ENCODE data around the gene USP6. TPM values are rescaled to one million over a fixed set of nuclear protein-coding genes. Genes with fewer than 3 reads are reported as not detected.
A peak's percentile ranks its signal among the peaks of the same experiment; 100 is the strongest.

USP6 gene
- total RNA-seq, 1 experiment from 2014 or later: 0.20 TPM

GRCh38 chr17:5191541-5192417, 75.9 kb downstream of the USP6 start, which contains the start of gene ZNF594:
Gene ZNF594, minus strand, starts transcription at chr17:5191868. Its CDS starts 7,612 bp downstream, at chr17:5184256.
- H3K4me3 Mint-ChIP-seq: peak within 1 kb of the TSS; percentile 87
- H3K27me3 Mint-ChIP-seq (ENCODE audit: low read depth): peaks cover 11% of the 10 kb centered on the region
- H3K27ac Mint-ChIP-seq: no peak within 1 kb of the TSS
- peak; percentile 96 for DNase-seq (ENCODE audit: low spot score)
- ChIA-PET CTCF (interaction anchor here (0.6 to 2.4 kb wide), 7 partner anchors 13 to 247 kb away, joined by 3 to 8 read pairs (median 4); partner anchors contain the start of gene C1QBP), POLR2A (interaction anchor here (0.5 kb wide), 1 partner anchor 62 kb away, joined by 3 read pairs; no protein-coding TSS in a partner anchor)
- peaks cover 7% of the 10 kb centered on the region for H3K4me1 Mint-ChIP-seq
- ATAC-seq: peak; percentile 100
- H3K9me3 Mint-ChIP-seq: peaks cover 46% of the 10 kb centered on the region
- peaks cover 44% of the 10 kb centered on the region for H3K36me3 Mint-ChIP-seq
- TF ChIP-seq MYBL2 (CRISPR knock-in tag; IDR thresholded peaks at IDR 0.05): peak; percentile 17; the same call in 1 of the 2 replicates
- TF ChIP-seq, protein P1, sequence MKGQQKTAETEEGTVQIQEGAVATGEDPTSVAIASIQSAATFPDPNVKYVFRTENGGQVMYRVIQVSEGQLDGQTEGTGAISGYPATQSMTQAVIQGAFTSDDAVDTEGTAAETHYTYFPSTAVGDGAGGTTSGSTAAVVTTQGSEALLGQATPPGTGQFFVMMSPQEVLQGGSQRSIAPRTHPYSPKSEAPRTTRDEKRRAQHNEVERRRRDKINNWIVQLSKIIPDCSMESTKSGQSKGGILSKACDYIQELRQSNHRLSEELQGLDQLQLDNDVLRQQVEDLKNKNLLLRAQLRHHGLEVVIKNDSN (CRISPR knock-in tag; IDR thresholded peaks at IDR 0.05): 0 out of 2 replicates have a peak, but pooled peaks have one; percentile 52
- TF ChIP-seq CREB1 (CRISPR knock-in tag; IDR thresholded peaks at IDR 0.05): no peak
- TF ChIP-seq ARID4B (CRISPR knock-in tag; IDR thresholded peaks at IDR 0.05; ENCODE audit: borderline replicate concordance): peak; percentile 55; the same call in 1 of the 2 replicates
- peak; percentile 82; the same call in 1 of the 2 replicates for TF ChIP-seq SP1 (CRISPR knock-in tag; conservative IDR thresholded peaks at IDR 0.05)
- 0 out of 2 replicates have a peak, but pooled peaks have one; percentile 97 for TF ChIP-seq KAT7 (CRISPR knock-in tag; IDR thresholded peaks at IDR 0.05; ENCODE audit: borderline replicate concordance)
- TF ChIP-seq E2F1 (CRISPR knock-in tag; IDR thresholded peaks at IDR 0.05): peak; percentile 63; the same call in 1 of the 2 replicates
- TF ChIP-seq E2F4 (CRISPR knock-in tag; IDR thresholded peaks at IDR 0.05; ENCODE audit: borderline replicate concordance, low read depth): no peak
- TF ChIP-seq EMX1 (CRISPR knock-in tag; IDR thresholded peaks at IDR 0.05): no peak
- no peak for TF ChIP-seq TEAD1 (CRISPR knock-in tag; IDR thresholded peaks at IDR 0.05)
- no peak for TF ChIP-seq NFATC4 (CRISPR knock-in tag; IDR thresholded peaks at IDR 0.05)
- TF ChIP-seq SMAD3 (CRISPR knock-in tag; IDR thresholded peaks at IDR 0.05; ENCODE audit: borderline replicate concordance): 0 out of 2 replicates have a peak, but pooled peaks have one; percentile 54
- TF ChIP-seq, protein P2, sequence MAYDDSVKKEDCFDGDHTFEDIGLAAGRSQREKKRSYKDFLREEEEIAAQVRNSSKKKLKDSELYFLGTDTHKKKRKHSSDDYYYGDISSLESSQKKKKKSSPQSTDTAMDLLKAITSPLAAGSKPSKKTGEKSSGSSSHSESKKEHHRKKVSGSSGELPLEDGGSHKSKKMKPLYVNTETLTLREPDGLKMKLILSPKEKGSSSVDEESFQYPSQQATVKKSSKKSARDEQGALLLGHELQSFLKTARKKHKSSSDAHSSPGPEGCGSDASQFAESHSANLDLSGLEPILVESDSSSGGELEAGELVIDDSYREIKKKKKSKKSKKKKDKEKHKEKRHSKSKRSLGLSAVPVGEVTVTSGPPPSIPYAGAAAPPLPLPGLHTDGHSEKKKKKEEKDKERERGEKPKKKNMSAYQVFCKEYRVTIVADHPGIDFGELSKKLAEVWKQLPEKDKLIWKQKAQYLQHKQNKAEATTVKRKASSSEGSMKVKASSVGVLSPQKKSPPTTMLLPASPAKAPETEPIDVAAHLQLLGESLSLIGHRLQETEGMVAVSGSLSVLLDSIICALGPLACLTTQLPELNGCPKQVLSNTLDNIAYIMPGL (CRISPR knock-in tag; IDR thresholded peaks at IDR 0.05): no peak; the same call in 1 of the 2 replicates
- TF ChIP-seq CDX4 (CRISPR knock-in tag; IDR thresholded peaks at IDR 0.05; ENCODE audit: borderline replicate concordance): no peak
- TF ChIP-seq ATF3 (CRISPR knock-in tag; conservative IDR thresholded peaks at IDR 0.05): no peak
- no peak for TF ChIP-seq FOXJ3 (CRISPR knock-in tag; IDR thresholded peaks at IDR 0.05; ENCODE audit: borderline replicate concordance)
- TF ChIP-seq ZNF396 (CRISPR knock-in tag; IDR thresholded peaks at IDR 0.05; ENCODE audit: borderline replicate concordance): no peak
- peak; percentile 88 for TF ChIP-seq ZBTB21 (CRISPR knock-in tag; IDR thresholded peaks at IDR 0.05; ENCODE audit: borderline replicate concordance)
- TF ChIP-seq NR2C2 (CRISPR knock-in tag; IDR thresholded peaks at IDR 0.05): 0 out of 2 replicates have a peak, but pooled peaks have one; percentile 16
- peak; percentile 85 for TF ChIP-seq FOXK1 (CRISPR knock-in tag; IDR thresholded peaks at IDR 0.05)
- TF ChIP-seq PRDM15 (CRISPR knock-in tag; IDR thresholded peaks at IDR 0.05): no peak

All from WTC11 (cell line).